HS-27A (cell line): ENCODE results near the gene BRD2.

Experiments used
- DNase-seq: peaks from one replicate; pipeline ENCODE4 v3.0.0-alpha.2; 2012; ENCODE audit warnings: low read depth, missing footprints

BRD2 gene

DNA sequence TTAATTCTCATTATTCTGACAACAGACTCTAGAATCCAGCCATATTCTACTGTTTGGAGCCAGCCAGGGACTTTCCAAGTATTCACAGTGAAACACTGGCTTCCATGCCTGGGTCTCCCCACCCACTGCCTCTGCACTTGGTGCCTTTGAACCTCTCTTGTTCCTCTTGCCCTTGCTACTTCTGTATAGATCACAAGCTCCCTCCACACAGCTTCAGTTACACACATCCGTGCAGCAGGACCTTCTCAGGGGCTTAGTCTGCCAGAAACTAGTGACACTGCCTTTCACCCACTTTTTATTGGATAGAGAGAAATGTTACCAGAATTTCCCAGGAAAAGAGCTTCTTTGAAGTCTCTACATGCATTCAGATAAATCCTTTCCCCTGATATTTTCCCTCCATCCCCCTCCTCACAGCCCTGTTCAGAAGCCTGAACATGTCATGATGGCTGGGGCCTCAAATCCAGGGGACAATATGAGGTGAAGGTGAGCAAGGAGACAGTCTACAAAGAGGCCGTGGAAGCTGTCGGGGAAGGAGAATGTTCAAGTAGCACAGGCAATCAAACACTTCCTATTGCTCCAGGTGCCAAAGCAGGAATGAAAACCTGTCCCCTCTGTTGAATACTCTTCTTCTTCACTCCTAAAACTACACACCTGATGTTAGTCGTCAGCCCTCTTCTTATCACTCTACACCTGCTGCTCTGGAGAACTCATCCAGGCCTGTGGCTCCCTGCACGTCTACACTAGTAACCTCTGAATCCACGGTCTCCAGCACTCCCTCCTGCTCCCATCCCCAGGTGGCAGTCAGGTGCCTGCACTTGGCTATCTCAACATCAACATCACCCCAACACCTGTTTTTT lies 61.2 kb downstream of the BRD2 start:
- DNase-seq: no peak

DNA sequence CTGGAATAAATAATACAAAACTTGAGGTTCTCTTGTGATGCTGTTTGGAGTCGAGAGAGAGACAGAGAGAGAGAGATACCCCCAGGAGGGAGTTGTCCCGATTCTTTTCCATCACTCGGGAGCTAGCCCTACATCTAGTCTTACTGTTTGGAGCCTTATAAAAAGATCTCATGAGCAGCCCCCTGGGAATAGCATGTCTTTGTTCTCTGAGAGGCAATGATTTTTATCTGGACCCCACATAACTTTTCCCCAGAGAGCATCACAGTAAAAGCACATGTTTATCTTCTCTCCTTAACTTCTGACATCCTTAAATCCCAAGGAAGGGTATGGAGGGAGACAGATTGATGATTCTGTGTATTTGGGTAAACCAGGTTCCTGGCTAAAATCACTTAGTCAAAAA lies 61.9 kb downstream of the BRD2 start:
- no peak for DNase-seq
